ENCODE results near the gene MSI2. TPM values are rescaled to one million over a fixed set of nuclear protein-coding genes. Genes with fewer than 3 reads are reported as not detected.

Gene MSI2
- total RNA-seq, 1 experiment from 2014 or later: 174 TPM

DNA sequence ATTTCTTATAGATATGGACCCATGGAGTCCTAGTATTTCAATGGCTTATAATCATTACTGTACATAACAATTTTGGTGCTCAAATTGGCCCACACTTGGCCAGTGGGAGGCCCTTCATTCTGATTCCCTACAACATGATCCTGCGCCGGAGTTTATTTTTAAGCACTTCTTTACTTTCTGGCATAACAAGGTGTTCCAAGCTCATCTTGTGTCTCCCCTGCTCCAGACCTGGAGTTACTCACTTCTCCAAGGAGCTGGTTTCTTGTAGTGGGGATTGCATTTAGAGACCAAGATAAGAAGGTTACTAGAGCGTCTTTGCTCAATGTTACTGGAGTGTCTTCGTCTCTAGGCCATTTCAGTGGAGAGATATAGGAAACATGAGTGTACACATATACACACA, 87.9 kb downstream of the MSI2 start:
- H3K36me3 Mint-ChIP-seq (ENCODE audit: insufficient read depth, unreplicated experiment): peaks cover 48% of the 10 kb centered on the region
- POLR2A ChIA-PET: no interaction called here
- H3K36me3 ChIP-seq (ENCODE audit: control insufficient read depth, insufficient read depth, low read length): peaks cover 4% of the 10 kb centered on the region
- no TSS peak for BruUV-seq (replicated peaks)
- H3K4me3 ChIP-seq (ENCODE audit: low read depth, low read length): no peak overlapping the region
- intact Hi-C loops (cut with micrococcal nuclease; ENCODE audit: unreplicated experiment): no loop called here
- no peak overlapping the region for H3K27ac Mint-ChIP-seq (ENCODE audit: unreplicated experiment)
- H3K27me3 ChIP-seq (replicated peaks; ENCODE audit: control insufficient read depth, insufficient read depth, low read length): no peaks in the 10 kb centered on the region
- H3K27me3 Mint-ChIP-seq (ENCODE audit: insufficient read depth, unreplicated experiment): no peaks in the 10 kb centered on the region
- no peaks in the 10 kb centered on the region; the same call in 1 of the 2 replicates for H3K4me1 ChIP-seq
- no peaks in the 10 kb centered on the region for H3K9me3 Mint-ChIP-seq (ENCODE audit: unreplicated experiment)
- CTCF ChIA-PET: no interaction called here
- H3K4me3 Mint-ChIP-seq (ENCODE audit: unreplicated experiment): no peak overlapping the region
- H3K9me3 ChIP-seq: no peaks in the 10 kb centered on the region
- TF ChIP-seq, protein P1, sequence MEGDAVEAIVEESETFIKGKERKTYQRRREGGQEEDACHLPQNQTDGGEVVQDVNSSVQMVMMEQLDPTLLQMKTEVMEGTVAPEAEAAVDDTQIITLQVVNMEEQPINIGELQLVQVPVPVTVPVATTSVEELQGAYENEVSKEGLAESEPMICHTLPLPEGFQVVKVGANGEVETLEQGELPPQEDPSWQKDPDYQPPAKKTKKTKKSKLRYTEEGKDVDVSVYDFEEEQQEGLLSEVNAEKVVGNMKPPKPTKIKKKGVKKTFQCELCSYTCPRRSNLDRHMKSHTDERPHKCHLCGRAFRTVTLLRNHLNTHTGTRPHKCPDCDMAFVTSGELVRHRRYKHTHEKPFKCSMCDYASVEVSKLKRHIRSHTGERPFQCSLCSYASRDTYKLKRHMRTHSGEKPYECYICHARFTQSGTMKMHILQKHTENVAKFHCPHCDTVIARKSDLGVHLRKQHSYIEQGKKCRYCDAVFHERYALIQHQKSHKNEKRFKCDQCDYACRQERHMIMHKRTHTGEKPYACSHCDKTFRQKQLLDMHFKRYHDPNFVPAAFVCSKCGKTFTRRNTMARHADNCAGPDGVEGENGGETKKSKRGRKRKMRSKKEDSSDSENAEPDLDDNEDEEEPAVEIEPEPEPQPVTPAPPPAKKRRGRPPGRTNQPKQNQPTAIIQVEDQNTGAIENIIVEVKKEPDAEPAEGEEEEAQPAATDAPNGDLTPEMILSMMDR (IDR thresholded peaks at IDR 0.05; ENCODE audit: insufficient read depth in 1 of 2, low read depth in 1 of 2, low read length in 1 of 2, severe bottlenecking in 1 of 2, unreplicated experiment in 1 of 2): no peak
- peaks cover 25% of the 10 kb centered on the region for H3K4me1 Mint-ChIP-seq (ENCODE audit: low read depth, unreplicated experiment)
- DNase-seq: no peak

DNA sequence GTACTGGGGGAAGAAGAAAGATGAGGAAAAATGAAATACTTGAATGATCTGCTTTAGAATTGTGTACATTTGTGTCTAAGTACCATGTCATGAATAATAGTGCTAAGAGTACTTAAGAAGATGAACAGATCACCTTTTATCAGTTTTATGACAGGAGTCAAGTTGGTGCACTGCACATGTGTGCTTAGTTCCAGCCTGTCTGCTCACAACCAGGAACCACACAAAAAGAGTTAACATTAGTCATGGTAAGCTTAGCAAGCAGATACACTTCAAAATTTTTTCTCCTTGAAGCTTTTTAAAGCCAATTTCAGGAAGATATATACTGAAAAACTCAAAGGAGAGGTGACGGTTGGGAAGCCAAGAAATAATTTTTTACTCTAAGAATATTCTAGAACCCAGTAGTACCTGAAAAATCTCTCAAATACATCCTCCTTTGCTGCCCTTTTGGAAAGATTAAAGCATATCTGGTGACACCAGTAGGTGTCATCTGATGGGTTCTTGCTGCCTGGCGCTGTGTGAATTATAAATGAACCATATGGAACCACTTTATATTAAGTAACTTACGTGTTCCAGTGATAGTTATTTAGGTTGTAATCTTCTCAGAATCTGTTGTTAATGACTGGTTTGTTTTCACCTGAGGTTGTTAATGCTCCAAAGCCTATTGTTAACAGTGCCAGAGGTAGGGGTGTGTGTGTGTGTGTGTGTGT, 93.4 kb downstream of the MSI2 start:
- Mint-ChIP-seq H3K4me1 (ENCODE audit: low read depth, unreplicated experiment) (peaks cover 9% of the 10 kb centered on the region), H3K4me3 (ENCODE audit: unreplicated experiment) (no peak overlapping the region), H3K27ac (ENCODE audit: unreplicated experiment) (no peak overlapping the region), H3K27me3 (ENCODE audit: insufficient read depth, unreplicated experiment) (no peaks in the 10 kb centered on the region), H3K9me3 (ENCODE audit: unreplicated experiment) (no peaks in the 10 kb centered on the region), H3K36me3 (ENCODE audit: insufficient read depth, unreplicated experiment) (peaks cover 73% of the 10 kb centered on the region)
- DNase-seq: no peak
- TF ChIP-seq, protein P1 (IDR thresholded peaks at IDR 0.05; ENCODE audit: insufficient read depth in 1 of 2, low read depth in 1 of 2, low read length in 1 of 2, severe bottlenecking in 1 of 2, unreplicated experiment in 1 of 2): no peak
- ChIA-PET POLR2A (no interaction called here), CTCF (no interaction called here)
- BruUV-seq (replicated peaks): no TSS peak
- no peaks in the 10 kb centered on the region for H3K4me1 ChIP-seq
- H3K27me3 ChIP-seq (replicated peaks; ENCODE audit: control insufficient read depth, insufficient read depth, low read length): no peaks in the 10 kb centered on the region
- H3K4me3 ChIP-seq (ENCODE audit: low read depth, low read length): no peak overlapping the region
- H3K36me3 ChIP-seq (ENCODE audit: control insufficient read depth, insufficient read depth, low read length): peaks cover 4% of the 10 kb centered on the region
- intact Hi-C loops (cut with micrococcal nuclease; ENCODE audit: unreplicated experiment): no loop called here
- no peaks in the 10 kb centered on the region for H3K9me3 ChIP-seq

DNA sequence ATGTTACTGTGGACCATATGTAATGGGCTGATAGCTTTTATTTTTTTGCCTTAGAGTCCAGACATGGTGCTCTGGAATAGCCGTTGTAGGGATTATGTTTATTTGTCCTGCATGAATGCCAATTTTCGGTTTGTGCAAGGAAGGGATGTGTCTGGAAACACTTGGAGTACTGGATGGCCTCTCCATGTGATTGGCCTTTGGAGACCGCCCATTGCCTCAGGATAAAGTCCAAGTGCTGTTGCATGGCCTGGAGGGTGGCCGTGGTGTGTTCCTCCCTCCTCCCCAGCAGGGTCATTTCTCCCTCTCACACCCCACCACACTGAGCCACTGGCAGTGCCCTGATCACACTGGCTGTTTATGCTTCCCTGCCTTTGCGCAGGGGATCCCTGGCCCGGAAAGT, 93.9 kb downstream of the MSI2 start:
- H3K9me3 Mint-ChIP-seq (ENCODE audit: unreplicated experiment): no peaks in the 10 kb centered on the region
- BruUV-seq (replicated peaks): no TSS peak
- H3K36me3 ChIP-seq (ENCODE audit: control insufficient read depth, insufficient read depth, low read length): peaks cover 4% of the 10 kb centered on the region
- H3K36me3 Mint-ChIP-seq (ENCODE audit: insufficient read depth, unreplicated experiment): peaks cover 74% of the 10 kb centered on the region
- TF ChIP-seq, protein P1 (IDR thresholded peaks at IDR 0.05; ENCODE audit: insufficient read depth in 1 of 2, low read depth in 1 of 2, low read length in 1 of 2, severe bottlenecking in 1 of 2, unreplicated experiment in 1 of 2): no peak
- intact Hi-C loops (cut with micrococcal nuclease; ENCODE audit: unreplicated experiment): no loop called here
- no peak overlapping the region for H3K4me3 Mint-ChIP-seq (ENCODE audit: unreplicated experiment)
- peaks cover 15% of the 10 kb centered on the region for H3K4me1 Mint-ChIP-seq (ENCODE audit: low read depth, unreplicated experiment)
- no peaks in the 10 kb centered on the region for H3K27me3 ChIP-seq (replicated peaks; ENCODE audit: control insufficient read depth, insufficient read depth, low read length)
- DNase-seq: no peak
- POLR2A ChIA-PET: no interaction called here
- CTCF ChIA-PET: no interaction called here
- H3K4me3 ChIP-seq (ENCODE audit: low read depth, low read length): no peak overlapping the region
- H3K27ac Mint-ChIP-seq (ENCODE audit: unreplicated experiment): no peak overlapping the region
- H3K27me3 Mint-ChIP-seq (ENCODE audit: insufficient read depth, unreplicated experiment): no peaks in the 10 kb centered on the region
- no peaks in the 10 kb centered on the region; the same call in 1 of the 2 replicates for H3K4me1 ChIP-seq
- no peaks in the 10 kb centered on the region for H3K9me3 ChIP-seq
